HFFc6 (cell line): ENCODE results near the gene RFTN1. TPM values are rescaled to one million over a fixed set of nuclear protein-coding genes. Genes with fewer than 3 reads are reported as not detected.

Source experiments
- DNase-seq: peaks from one replicate; pipeline ENCODE4 v3.0.0-alpha.2; 2018
- H3K27ac Mint-ChIP-seq: 2 replicates; pipeline ENCODE4 v1.8.0; 2020; ENCODE audit warnings: mild to moderate bottlenecking, mixed read lengths
- H3K27me3 Mint-ChIP-seq: 2 replicates; pipeline ENCODE4 v1.8.0; 2021; ENCODE audit warnings: mild to moderate bottlenecking, moderate library complexity, mixed read lengths; ENCODE audit not compliant: insufficient read depth
- H3K36me3 Mint-ChIP-seq: 2 replicates; pipeline ENCODE4 v1.8.0; 2021; ENCODE audit warnings: low read depth, mixed read lengths
- H3K4me1 Mint-ChIP-seq: 2 replicates; pipeline ENCODE4 v1.8.0; 2020; ENCODE audit warnings: low read depth, mixed read lengths
- H3K4me3 Mint-ChIP-seq: 2 replicates; pipeline ENCODE4 v1.8.0; 2020; ENCODE audit warnings: mild to moderate bottlenecking, moderate library complexity, mixed read lengths
- H3K9me3 Mint-ChIP-seq: 2 replicates; pipeline ENCODE4 v1.8.0; 2020; ENCODE audit warnings: mild to moderate bottlenecking, mixed read lengths
- total RNA-seq, 6 experiments: library from RNA; stranded (reverse); fragmentation: NEBNext Ultra II Directional; extraction: Animal tissue kit (Norgen Biotek cat#: 25700); gene quantifications; 2 replicates in 1 of 6; 3 replicates in 5 of 6; pipeline ENCODE4 v1.2.3, GENCODE V29; 2021
- TF ChIP-seq, protein P1 (sequence below): fragments of 200-600 bp; sonication (generic); IDR thresholded peaks from 2 replicates; pipeline ENCODE4 v1.5.0; 2021; ENCODE audit warnings: antibody characterized with exemption, mild to moderate bottlenecking

Gene RFTN1
- total RNA-seq, 6 experiments from 2014 or later, result 53.4 to 62.4 (median 57.4) TPM

- H3K4me3 Mint-ChIP-seq, result no peak overlapping the region
- H3K9me3 Mint-ChIP-seq, result no peaks in the 10 kb centered on the region
- no peak for DNase-seq
- no peak overlapping the region for H3K27ac Mint-ChIP-seq
- peaks cover 13% of the 10 kb centered on the region; the same call in 1 of the 2 replicates for H3K4me1 Mint-ChIP-seq
- peaks cover 2% of the 10 kb centered on the region for H3K27me3 Mint-ChIP-seq
- peaks cover 16% of the 10 kb centered on the region for H3K36me3 Mint-ChIP-seq
- TF ChIP-seq, protein P1, sequence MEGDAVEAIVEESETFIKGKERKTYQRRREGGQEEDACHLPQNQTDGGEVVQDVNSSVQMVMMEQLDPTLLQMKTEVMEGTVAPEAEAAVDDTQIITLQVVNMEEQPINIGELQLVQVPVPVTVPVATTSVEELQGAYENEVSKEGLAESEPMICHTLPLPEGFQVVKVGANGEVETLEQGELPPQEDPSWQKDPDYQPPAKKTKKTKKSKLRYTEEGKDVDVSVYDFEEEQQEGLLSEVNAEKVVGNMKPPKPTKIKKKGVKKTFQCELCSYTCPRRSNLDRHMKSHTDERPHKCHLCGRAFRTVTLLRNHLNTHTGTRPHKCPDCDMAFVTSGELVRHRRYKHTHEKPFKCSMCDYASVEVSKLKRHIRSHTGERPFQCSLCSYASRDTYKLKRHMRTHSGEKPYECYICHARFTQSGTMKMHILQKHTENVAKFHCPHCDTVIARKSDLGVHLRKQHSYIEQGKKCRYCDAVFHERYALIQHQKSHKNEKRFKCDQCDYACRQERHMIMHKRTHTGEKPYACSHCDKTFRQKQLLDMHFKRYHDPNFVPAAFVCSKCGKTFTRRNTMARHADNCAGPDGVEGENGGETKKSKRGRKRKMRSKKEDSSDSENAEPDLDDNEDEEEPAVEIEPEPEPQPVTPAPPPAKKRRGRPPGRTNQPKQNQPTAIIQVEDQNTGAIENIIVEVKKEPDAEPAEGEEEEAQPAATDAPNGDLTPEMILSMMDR, result no peak
Measured at GRCh38 chr3:16464511-16465148, 48.9 kb downstream of the RFTN1 start.

DNA sequence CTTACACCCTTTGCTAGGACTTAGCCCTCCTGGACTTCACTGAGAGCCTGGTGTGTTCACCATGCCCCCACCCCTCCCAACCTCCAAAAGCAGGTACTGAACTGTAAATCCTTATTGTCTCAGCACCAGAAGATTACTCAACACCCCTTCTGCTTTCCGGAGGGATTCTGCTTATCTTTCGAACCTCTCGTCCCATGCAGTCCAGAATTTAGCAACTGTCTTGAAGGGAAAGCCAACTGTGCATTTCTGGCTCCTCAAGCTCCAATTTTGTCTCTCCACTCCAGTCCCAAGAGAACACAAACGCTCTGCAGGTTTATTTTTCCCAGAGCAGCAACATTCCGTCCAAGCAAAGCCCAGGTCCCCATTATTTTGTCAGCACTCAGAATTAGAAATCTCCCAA is 49.6 kb downstream of the RFTN1 start:
- Mint-ChIP-seq H3K4me3 (no peak overlapping the region), H3K4me1 (peaks cover 13% of the 10 kb centered on the region; the same call in 1 of the 2 replicates), H3K36me3 (peaks cover 16% of the 10 kb centered on the region), H3K27ac (no peak overlapping the region), H3K27me3 (peaks cover 2% of the 10 kb centered on the region), H3K9me3 (no peaks in the 10 kb centered on the region)
- TF ChIP-seq, protein P1, result no peak
- DNase-seq, result no peak

DNA sequence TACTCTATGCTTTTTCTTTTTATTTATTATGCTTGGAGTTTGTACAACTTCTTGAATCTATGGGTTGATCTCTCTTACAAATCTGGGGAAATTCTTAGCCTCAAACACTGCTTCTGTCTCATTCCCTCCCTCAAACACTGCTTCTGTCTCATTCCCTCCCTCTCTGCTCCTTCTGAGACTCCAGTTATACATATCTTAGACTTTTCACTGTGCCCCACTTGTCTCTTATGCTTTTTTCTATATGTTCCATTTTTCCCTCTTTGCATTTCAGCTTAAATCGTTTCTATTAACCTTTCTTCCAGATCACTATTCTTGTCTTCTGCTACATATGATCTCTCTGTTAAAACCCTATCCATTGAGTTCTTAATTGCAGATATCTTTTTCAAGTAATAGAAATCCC is 50.4 kb downstream of the RFTN1 start:
- Mint-ChIP-seq H3K27ac (no peak overlapping the region), H3K9me3 (no peaks in the 10 kb centered on the region), H3K4me3 (no peak overlapping the region), H3K27me3 (peaks cover 2% of the 10 kb centered on the region), H3K4me1 (peaks cover 13% of the 10 kb centered on the region; the same call in 1 of the 2 replicates), H3K36me3 (peaks cover 16% of the 10 kb centered on the region)
- DNase-seq, result no peak
- TF ChIP-seq, protein P1, result no peak

DNA sequence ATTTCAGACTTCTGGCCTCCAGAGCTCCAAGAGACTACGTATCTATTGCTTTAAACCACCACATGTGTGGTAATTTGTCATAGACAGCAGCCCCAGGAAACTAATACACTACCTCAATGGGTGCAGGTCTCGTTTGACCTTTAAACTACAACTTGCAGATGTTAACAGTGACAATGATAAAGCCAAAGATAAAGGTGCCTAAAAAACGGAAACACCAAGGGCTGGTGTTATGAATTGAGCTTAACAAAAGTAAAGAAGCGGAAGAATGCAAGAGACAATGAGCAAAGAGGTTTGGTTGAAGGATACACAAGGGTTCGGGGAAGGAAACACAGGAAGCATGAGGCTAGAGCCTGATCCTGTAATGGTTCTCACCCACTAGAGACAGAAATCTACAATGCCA is 50.8 kb downstream of the RFTN1 start:
- Mint-ChIP-seq H3K4me3 (no peak overlapping the region), H3K4me1 (peaks cover 13% of the 10 kb centered on the region; the same call in 1 of the 2 replicates), H3K27me3 (peaks cover 2% of the 10 kb centered on the region), H3K27ac (no peak overlapping the region), H3K9me3 (no peaks in the 10 kb centered on the region), H3K36me3 (peaks cover 19% of the 10 kb centered on the region)
- TF ChIP-seq, protein P1, result no peak
- no peak for DNase-seq

DNA sequence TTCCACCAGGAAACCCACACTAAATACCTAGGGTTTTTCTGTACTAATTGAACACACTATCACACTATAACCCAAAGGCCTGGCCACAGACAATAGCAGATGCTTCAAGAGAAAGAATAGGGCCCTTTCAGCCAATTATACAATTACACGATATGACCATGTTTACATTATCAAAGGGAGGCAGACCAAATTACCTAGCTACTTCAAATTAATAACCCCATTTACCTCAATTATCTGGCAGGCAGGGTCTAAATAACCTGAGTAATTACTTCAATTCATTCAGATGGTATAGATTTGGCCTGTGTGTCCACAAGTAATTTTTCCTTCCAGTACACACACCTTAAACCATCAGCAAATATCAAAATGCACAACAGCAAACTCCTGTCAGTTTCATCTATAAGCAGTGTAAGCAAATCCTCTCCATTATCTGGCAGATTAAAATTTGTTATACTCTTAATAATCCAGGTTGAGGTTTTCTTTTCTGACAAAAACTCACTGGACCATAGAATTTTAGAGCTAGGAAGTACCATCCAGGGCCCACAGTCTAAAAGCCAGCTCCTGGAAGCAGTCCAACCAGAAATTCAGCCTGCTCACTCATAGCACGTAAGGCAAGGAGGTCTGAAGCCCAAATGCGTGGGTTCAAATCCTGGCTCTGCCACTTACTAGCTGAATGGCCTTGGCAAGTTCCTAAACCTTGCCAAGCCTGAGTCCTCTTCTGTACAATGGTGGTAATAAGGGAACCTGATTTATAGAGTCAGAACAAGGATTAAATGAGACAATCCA is 51.8 kb downstream of the RFTN1 start:
- no peak overlapping the region for H3K4me3 Mint-ChIP-seq
- peaks cover 2% of the 10 kb centered on the region; the same call in 1 of the 2 replicates for H3K27me3 Mint-ChIP-seq
- DNase-seq, result no peak
- TF ChIP-seq, protein P1, result no peak
- H3K27ac Mint-ChIP-seq, result no peak overlapping the region
- H3K36me3 Mint-ChIP-seq, result peaks cover 16% of the 10 kb centered on the region
- H3K9me3 Mint-ChIP-seq, result no peaks in the 10 kb centered on the region
- peaks cover 13% of the 10 kb centered on the region; the same call in 1 of the 2 replicates for H3K4me1 Mint-ChIP-seq
